ENCODE data around the gene SLC25A51.
"Not testable (repeated sequence)": the region's sequence is repeated elsewhere in the genome, so short reads cannot be mapped to it uniquely, and the experiment has no call there.

The SLC25A51 gene

GRCh38 chr9:37921546-37922300 is 17.8 kb upstream of the SLC25A51 start:
- in situ Hi-C loops (cut with MboI; ENCODE audit: low sequenced_read_pairs), result no loop called here

GRCh38 chr9:37921168-37921510 is 17.2 kb upstream of the SLC25A51 start:
- in situ Hi-C loops (cut with MboI; ENCODE audit: low sequenced_read_pairs), result no loop called here

- in situ Hi-C loops (cut with MboI; ENCODE audit: low sequenced_read_pairs), result no loop called here
These were observed 16.7 kb upstream of the SLC25A51 start for GRCh38 chr9:37920471-37921167.

GRCh38 chr9:37919956-37920335 is 16.0 kb upstream of the SLC25A51 start:
- in situ Hi-C loops (cut with MboI; ENCODE audit: low sequenced_read_pairs), result no loop called here

GRCh38 chr9:37919246-37919955 is 15.5 kb upstream of the SLC25A51 start:
- in situ Hi-C loops (cut with MboI; ENCODE audit: low sequenced_read_pairs), result no loop called here

- in situ Hi-C loops (cut with MboI; ENCODE audit: low sequenced_read_pairs), result no loop called here
These were observed 14.8 kb upstream of the SLC25A51 start for GRCh38 chr9:37918665-37919170.

- in situ Hi-C loops (cut with MboI; ENCODE audit: low sequenced_read_pairs), result no loop called here
These were observed 14.1 kb upstream of the SLC25A51 start for GRCh38 chr9:37917801-37918664.

GRCh38 chr9:37917313-37917731 is 13.4 kb upstream of the SLC25A51 start:
- in situ Hi-C loops (cut with MboI; ENCODE audit: low sequenced_read_pairs), result no loop called here

- in situ Hi-C loops (cut with MboI; ENCODE audit: low sequenced_read_pairs), result no loop called here
These were observed 12.8 kb upstream of the SLC25A51 start for GRCh38 chr9:37916471-37917312.

GRCh38 chr9:37915911-37916470 is 12.1 kb upstream of the SLC25A51 start:
- in situ Hi-C loops (cut with MboI; ENCODE audit: low sequenced_read_pairs), result no loop called here

- in situ Hi-C loops (cut with MboI; ENCODE audit: low sequenced_read_pairs), result no loop called here
These were observed 10.9 kb upstream of the SLC25A51 start for GRCh38 chr9:37914701-37915358.

GRCh38 chr9:37914154-37914551 is 10.2 kb upstream of the SLC25A51 start:
- in situ Hi-C loops (cut with MboI; ENCODE audit: low sequenced_read_pairs), result no loop called here

GRCh38 chr9:37913480-37914153 is 9.7 kb upstream of the SLC25A51 start:
- in situ Hi-C loops (cut with MboI; ENCODE audit: low sequenced_read_pairs), result no loop called here

- in situ Hi-C loops (cut with MboI; ENCODE audit: low sequenced_read_pairs), result no loop called here
These were observed 7.3 kb upstream of the SLC25A51 start for GRCh38 chr9:37911271-37911681.

GRCh38 chr9:37910271-37910670 is 6.3 kb upstream of the SLC25A51 start:
- in situ Hi-C loops (cut with MboI; ENCODE audit: low sequenced_read_pairs), result no loop called here

- in situ Hi-C loops (cut with MboI; ENCODE audit: low sequenced_read_pairs), result not testable (repeated sequence)
These were observed 5.9 kb upstream of the SLC25A51 start for GRCh38 chr9:37909836-37910235.

- in situ Hi-C loops (cut with MboI; ENCODE audit: low sequenced_read_pairs), result no loop called here
These were observed 5.4 kb upstream of the SLC25A51 start for GRCh38 chr9:37909326-37909725.

- in situ Hi-C loops (cut with MboI; ENCODE audit: low sequenced_read_pairs), result no loop called here
These were observed 4.8 kb upstream of the SLC25A51 start for GRCh38 chr9:37908698-37909186.
